NT2/D1 (cell line): Measurements from ENCODE around the gene TRAIP.

ENCODE experiments used
- DNase-seq: peaks from one replicate; pipeline ENCODE4 v3.0.0-alpha.2; 2011; ENCODE audit warnings: low read depth, low spot score
- H3K27me3 ChIP-seq: 2 replicates; pipeline ENCODE4 v1.6.0; 2011; ENCODE audit warnings: mild to moderate bottlenecking; ENCODE audit not compliant: insufficient read length, insufficient read depth
- H3K36me3 ChIP-seq: 2 replicates; pipeline ENCODE4 v1.6.1; 2011; ENCODE audit warnings: mild to moderate bottlenecking, low read length, mixed read lengths; ENCODE audit not compliant: insufficient read depth, insufficient read length
- H3K4me1 ChIP-seq: 2 replicates; pipeline ENCODE4 v1.5.1; 2011; ENCODE audit not compliant: insufficient read depth, insufficient read length
- H3K4me3 ChIP-seq: 2 replicates; pipeline ENCODE4 v1.5.1; 2011; ENCODE audit warnings: low read depth; ENCODE audit not compliant: insufficient read length
- H3K9ac ChIP-seq: 2 replicates; pipeline ENCODE4 v1.6.0; 2011; ENCODE audit warnings: low read depth; ENCODE audit not compliant: insufficient read length
- H3K9me3 ChIP-seq: 2 replicates; pipeline ENCODE4 v1.5.1; 2011; ENCODE audit warnings: mild to moderate bottlenecking, low read length; ENCODE audit not compliant: insufficient read depth
- SUZ12 ChIP-seq: IDR thresholded peaks from 2 replicates; pipeline ENCODE4 v1.6.1; 2011; ENCODE audit not compliant: insufficient read length, insufficient read depth; ENCODE audit errors: extremely low read depth
- YY1 ChIP-seq: IDR thresholded peaks from 2 replicates; pipeline ENCODE4 v1.6.1; 2011; ENCODE audit not compliant: insufficient read length, insufficient read depth
- ZNF274 ChIP-seq: IDR thresholded peaks from 2 replicates; pipeline ENCODE4 v1.6.1; 2011; ENCODE audit warnings: mild to moderate bottlenecking, low read depth, low read length

TRAIP gene

DNA sequence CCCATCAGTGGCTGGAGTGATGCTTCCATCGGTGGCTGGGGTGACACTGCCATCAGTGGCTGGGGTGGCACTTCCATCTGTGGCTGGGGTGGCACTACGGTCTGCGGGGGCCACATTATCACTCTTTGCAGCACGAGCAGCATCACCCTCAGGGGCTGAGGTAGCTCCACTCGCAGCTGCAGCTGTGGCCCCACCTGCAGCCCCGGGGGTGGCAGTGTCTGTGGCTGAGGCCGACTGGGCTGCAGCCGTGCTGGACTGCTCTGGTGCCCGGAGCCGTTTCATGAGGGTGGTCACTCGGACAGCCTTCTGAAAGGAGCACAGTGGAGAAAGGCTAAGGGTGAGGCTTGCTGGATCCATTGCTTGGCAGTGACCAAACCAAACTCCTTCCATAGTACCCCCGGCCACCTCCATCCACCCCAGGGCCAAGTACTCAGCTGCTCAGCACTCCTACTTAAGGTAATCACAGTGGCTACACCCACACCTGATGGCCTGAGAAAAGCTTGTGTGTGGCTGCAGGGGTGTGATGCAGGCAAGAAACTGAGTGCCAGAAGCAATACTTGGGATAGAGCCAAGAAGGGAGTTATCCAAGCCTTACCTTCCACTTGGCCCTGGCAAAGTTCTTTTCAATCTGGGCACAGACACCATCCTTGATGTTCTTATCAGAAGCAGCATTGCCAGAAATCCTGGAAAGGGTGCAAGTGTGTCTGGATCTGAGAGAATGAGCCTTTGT, 3.4 kb upstream of the TRAIP start:
- TF ChIP-seq YY1 (no peak), SUZ12 (no peak), ZNF274 (no peak)
- DNase-seq: no peak
- Histone ChIP-seq H3K4me3 (no peak overlapping the region), H3K36me3 (peaks cover 10% of the 10 kb centered on the region), H3K9me3 (no peaks in the 10 kb centered on the region), H3K9ac (no peak overlapping the region), H3K4me1 (peaks cover 9% of the 10 kb centered on the region), H3K27me3 (no peaks in the 10 kb centered on the region)

DNA sequence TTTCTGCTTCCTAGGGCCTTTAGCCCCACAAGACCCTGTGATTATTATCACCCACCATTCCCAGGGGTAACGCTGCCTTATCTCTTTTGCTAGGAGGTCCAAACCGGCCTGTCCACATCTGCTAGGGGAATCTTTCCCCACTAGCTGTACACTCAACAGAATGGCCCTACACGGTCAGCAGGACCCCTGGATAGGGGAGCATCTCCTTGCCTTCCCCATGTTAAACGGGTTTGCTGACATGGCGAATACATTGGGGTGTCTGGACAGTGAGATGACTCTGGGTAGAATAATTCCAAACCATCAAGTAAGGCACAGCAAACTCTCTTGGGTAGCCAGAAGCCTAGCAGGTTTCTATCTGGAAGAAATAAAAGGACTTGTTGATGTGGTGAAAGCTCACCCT, 702 bp downstream of the TRAIP start:
- no peak for DNase-seq
- peaks cover 17% of the 10 kb centered on the region for H3K36me3 ChIP-seq
- peak overlapping the region; percentile 94 for H3K4me3 ChIP-seq
- no peaks in the 10 kb centered on the region for H3K27me3 ChIP-seq
- H3K9ac ChIP-seq: peak overlapping the region; percentile 96
- H3K4me1 ChIP-seq: peaks cover 5% of the 10 kb centered on the region
- no peaks in the 10 kb centered on the region for H3K9me3 ChIP-seq
- TF ChIP-seq SUZ12 (no peak), YY1 (no peak), ZNF274 (no peak)

DNA sequence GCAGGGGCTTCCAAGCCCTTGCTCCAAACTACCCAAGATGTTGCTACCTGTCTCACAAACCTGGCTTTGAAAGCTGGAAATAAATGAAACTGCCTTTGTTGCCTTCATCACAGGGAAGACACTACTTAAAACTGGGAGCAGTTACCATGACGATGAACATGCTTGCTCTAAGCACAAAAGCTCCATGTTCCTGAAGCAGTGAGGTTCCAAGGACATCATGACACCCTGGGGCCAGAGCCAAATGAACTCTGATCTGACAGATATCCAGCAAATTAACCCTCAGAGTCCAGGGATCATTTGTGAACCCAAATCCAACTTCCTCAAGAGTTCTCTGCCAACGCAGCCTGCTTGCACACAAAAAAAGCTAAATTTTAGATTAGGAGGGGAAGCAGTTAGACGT, 10.7 kb downstream of the TRAIP start:
- H3K9me3 ChIP-seq: no peaks in the 10 kb centered on the region
- peaks cover 8% of the 10 kb centered on the region for H3K4me1 ChIP-seq
- H3K4me3 ChIP-seq: no peak overlapping the region
- H3K9ac ChIP-seq: no peak overlapping the region
- no peak for DNase-seq
- H3K36me3 ChIP-seq: peaks cover 71% of the 10 kb centered on the region
- no peaks in the 10 kb centered on the region for H3K27me3 ChIP-seq
- no peak for TF ChIP-seq ZNF274
- no peak for TF ChIP-seq YY1
- no peak for TF ChIP-seq SUZ12

DNA sequence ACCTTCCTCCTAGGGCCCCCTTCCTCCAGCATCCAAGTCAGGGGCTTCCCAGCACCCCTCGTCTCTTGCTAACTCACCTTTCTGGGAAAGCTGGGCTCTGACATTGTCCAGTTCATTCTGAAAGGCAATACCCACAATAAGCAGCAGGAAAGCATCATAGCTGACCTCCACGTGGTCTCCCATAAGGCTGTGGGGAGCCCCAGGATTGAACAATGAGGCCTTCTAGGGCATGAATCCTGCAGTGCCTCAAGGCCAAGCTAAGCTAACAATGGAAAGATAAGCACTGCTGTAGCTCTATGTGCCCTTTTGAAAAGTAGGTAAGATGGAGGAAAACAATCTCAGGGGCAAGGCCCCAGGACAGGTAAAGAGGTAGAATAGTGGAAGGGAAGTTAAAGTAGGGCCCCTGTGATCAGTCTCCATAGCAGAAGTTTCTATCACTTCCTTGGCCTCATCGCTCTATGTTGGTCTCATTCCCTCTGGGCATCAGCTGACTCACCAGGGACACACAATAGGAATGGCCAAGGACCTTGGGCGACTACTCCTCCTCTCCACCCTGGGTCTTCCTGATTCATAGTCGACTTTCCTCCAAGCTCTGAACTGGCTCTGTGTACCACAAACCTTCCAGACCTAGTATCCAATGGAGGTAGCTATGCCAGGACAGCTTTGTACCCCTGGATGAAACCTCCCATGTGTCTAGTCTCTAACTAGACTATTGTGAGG, 11.7 kb downstream of the TRAIP start:
- peaks cover 8% of the 10 kb centered on the region for H3K4me1 ChIP-seq

DNA sequence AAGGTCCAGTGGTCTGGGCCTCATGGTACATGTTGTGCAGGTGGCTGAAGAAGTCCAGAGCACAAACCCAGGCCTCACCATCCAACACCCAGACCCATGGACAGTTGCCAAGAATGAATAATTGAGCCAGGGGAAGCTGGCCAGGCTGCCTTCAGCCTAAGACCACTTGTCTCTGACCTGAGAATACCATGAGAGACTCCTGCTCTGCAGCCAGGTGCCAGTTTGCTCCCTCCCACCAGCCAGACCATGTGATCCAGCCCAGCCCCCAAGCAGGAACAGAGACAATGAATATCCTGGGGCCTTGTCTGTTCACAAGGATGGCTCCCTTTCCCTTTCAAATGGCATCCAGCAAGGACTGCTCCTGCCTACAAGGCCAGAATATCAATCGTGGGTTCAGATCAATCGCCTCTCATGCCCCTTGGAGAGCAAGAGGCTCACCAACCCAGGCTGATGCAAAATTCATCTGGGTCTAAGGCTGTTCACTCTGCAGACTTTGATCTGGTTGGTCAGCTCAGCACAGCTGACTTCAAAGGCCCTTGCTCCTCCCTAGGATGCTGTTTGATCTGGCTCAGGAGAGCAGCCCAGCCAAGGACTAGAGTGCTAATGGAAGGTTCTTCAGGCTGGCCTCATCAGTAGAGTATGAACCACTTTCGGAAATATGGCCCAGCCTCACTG, 13.4 kb downstream of the TRAIP start:
- Histone ChIP-seq H3K9ac (no peak overlapping the region), H3K27me3 (no peaks in the 10 kb centered on the region), H3K4me1 (peaks cover 8% of the 10 kb centered on the region), H3K4me3 (no peak overlapping the region), H3K9me3 (no peaks in the 10 kb centered on the region), H3K36me3 (peaks cover 88% of the 10 kb centered on the region)
- DNase-seq: no peak
- no peak for TF ChIP-seq YY1
- no peak for TF ChIP-seq ZNF274
- no peak for TF ChIP-seq SUZ12

More for the DNA sequence above, 11.7 kb downstream of the TRAIP start:
- H3K4me3 ChIP-seq: no peak overlapping the region
- no peak for DNase-seq
- H3K36me3 ChIP-seq: peaks cover 81% of the 10 kb centered on the region
- no peak for TF ChIP-seq ZNF274
- H3K9ac ChIP-seq: no peak overlapping the region
- H3K27me3 ChIP-seq: no peaks in the 10 kb centered on the region
- H3K9me3 ChIP-seq: no peaks in the 10 kb centered on the region

DNA sequence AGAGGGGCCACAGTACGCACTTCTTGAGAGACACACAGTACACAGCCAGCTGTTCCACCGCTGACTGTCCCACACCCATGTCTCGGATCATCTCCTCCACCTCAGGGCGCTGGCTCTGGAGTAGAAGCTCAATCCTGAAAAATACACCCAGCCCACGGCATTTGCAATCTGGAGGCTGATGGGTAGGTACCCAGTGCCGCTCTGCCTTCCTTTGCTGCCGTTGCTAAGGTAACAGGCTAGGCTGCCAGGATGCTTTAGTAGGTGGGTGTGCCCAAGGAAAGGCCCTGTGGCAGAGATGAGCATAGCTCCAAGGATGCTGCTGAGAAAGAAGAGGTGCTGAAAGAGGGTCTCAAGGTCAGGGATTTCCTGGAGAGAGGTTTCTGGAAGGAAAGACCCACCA, 14.6 kb downstream of the TRAIP start:
- Histone ChIP-seq H3K27me3 (no peaks in the 10 kb centered on the region), H3K4me1 (peaks cover 8% of the 10 kb centered on the region), H3K9me3 (no peaks in the 10 kb centered on the region), H3K9ac (no peak overlapping the region), H3K36me3 (peaks cover 89% of the 10 kb centered on the region), H3K4me3 (no peak overlapping the region)
- TF ChIP-seq ZNF274 (no peak), YY1 (no peak), SUZ12 (no peak)
- DNase-seq: no peak

DNA sequence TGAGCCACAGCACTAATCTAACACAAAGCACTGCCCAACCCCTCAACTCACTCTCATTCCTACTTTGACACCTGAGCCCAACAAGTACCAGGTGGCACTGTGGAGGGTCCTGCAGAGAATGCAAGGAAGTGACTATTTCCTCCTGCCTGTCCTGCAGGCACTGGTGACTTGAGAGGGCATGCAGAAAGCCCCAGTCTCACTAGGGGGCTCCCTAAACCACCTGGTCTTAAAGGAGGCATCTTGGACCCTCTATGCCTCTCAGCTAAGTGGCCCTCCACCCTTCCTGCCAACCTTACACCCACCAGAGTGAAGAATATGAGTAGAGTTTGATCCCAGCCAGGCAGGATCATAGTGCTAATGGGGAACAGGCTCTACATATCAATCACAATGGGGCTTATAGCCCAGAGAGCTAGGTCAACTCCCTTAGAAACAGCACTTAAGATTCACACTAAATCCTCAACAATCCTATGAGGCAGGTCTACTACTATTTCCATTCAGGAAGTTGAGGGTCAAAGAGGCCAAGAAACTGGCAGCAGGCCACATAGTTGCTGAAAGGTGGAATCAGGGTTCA, 15.2 kb downstream of the TRAIP start:
- H3K4me3 ChIP-seq: no peak overlapping the region
- H3K9me3 ChIP-seq: no peaks in the 10 kb centered on the region
- DNase-seq: peak; percentile 32
- H3K36me3 ChIP-seq: peaks cover 90% of the 10 kb centered on the region
- no peak overlapping the region for H3K9ac ChIP-seq
- TF ChIP-seq YY1 (no peak), SUZ12 (no peak), ZNF274 (no peak)
- H3K27me3 ChIP-seq: no peaks in the 10 kb centered on the region
- peaks cover 8% of the 10 kb centered on the region for H3K4me1 ChIP-seq
